SK-N-SH (cell line): ENCODE results near the gene AP2A1. TPM values are rescaled to one million over a fixed set of nuclear protein-coding genes. Genes with fewer than 3 reads are reported as not detected.

Experiments
- CTCF ChIA-PET: fragments of 300-600, 350-600 bp; formaldehyde crosslinking; extraction: SDS; loops from one replicate; lab custom pipeline; 2021; lab: Yijun Ruan, JAX
- POLR2A ChIA-PET: fragments of 350-600 bp; sonication (Branson Sonifier 250); formaldehyde crosslinking; extraction: SDS; loops from one replicate; lab custom pipeline; 2020; ENCODE audit warnings: antibody characterized with exemption, inconsistent platforms; lab: Yijun Ruan, JAX
- DNase-seq: peaks from one replicate; pipeline ENCODE4 v3.0.0; 2012
- H2AFZ ChIP-seq: fragments of 200-600 bp; sonication (generic); 2 replicates; pipeline ENCODE4 v1.8.1; 2016; ENCODE audit warnings: antibody characterized with exemption, mild to moderate bottlenecking, low read depth
- H3F3A ChIP-seq: fragments of 200-600 bp; sonication (generic); replicated peaks from 2 replicates; pipeline ENCODE3; 2016; ENCODE audit warnings: antibody characterized with exemption, mild to moderate bottlenecking; ENCODE audit not compliant: insufficient read depth
- H3K27ac ChIP-seq, 2 experiments: fragments of 200-500 bp in 1 of 2; fragments of 200-600 bp in 1 of 2; sonication (Bioruptor generic) in 1 of 2; sonication (generic), shearing (Covaris generic) in 1 of 2; 2 replicates each; pipeline versions ENCODE4 v1.5.1 to v1.6.1; 2014 to 2016; ENCODE audit warnings: low read depth in 2 of 2, inconsistent platforms in 1 of 2, low read length in 1 of 2, mild to moderate bottlenecking in 1 of 2, mixed read lengths in 1 of 2
- H3K27me3 ChIP-seq: fragments of 200-600 bp; sonication (generic), shearing (Covaris generic); 2 replicates; pipeline ENCODE4 v1.6.1; 2016; ENCODE audit warnings: mixed run types; ENCODE audit not compliant: insufficient read depth
- H3K36me3 ChIP-seq, 2 experiments: fragments of 200-500 bp in 1 of 2; fragments of 200-600 bp in 1 of 2; sonication (Bioruptor generic) in 1 of 2; sonication (generic) in 1 of 2; replicated peaks in 1 of 2; 2 replicates each; pipeline versions ENCODE3 to v1.5.1; 2014 to 2016; ENCODE audit warnings: low read length in 1 of 2, mild to moderate bottlenecking in 1 of 2; ENCODE audit not compliant: insufficient read depth in 2 of 2, control insufficient read depth in 1 of 2
- H3K4me1 ChIP-seq, 2 experiments: fragments of 200-500 bp in 1 of 2; fragments of 200-600 bp in 1 of 2; sonication (Bioruptor generic) in 1 of 2; sonication (generic), shearing (Covaris generic) in 1 of 2; 2 replicates each; pipeline versions ENCODE4 v1.5.1 to v1.6.1; 2014 to 2016; ENCODE audit warnings: low read depth in 1 of 2, low read length in 1 of 2, mixed run types in 1 of 2; ENCODE audit not compliant: insufficient read depth in 2 of 2, control insufficient read depth in 1 of 2
- H3K4me2 ChIP-seq: fragments of 200-600 bp; sonication (generic), shearing (Covaris generic); 2 replicates; pipeline ENCODE4 v1.6.1; 2017; ENCODE audit warnings: mixed run types
- H3K4me3 ChIP-seq, 2 experiments: fragments of 200-500 bp in 1 of 2; fragments of 200-600 bp in 1 of 2; sonication (Bioruptor generic) in 1 of 2; sonication (generic), shearing (Covaris generic) in 1 of 2; 2 replicates each; pipeline versions ENCODE4 v1.5.1 to v1.8.1; 2014 to 2016; ENCODE audit warnings: low read depth in 2 of 2, inconsistent platforms in 1 of 2, low read length in 1 of 2, mild to moderate bottlenecking in 1 of 2, mixed read lengths in 1 of 2, moderate library complexity in 1 of 2
- H3K79me2 ChIP-seq: fragments of 200-600 bp; sonication (generic); 2 replicates; pipeline ENCODE4 v1.8.1; 2017; ENCODE audit warnings: mild to moderate bottlenecking; ENCODE audit not compliant: insufficient read depth
- H3K9ac ChIP-seq: fragments of 200-600 bp; sonication (generic); 2 replicates; pipeline ENCODE4 v1.6.1; 2017; ENCODE audit warnings: mixed run types
- H3K9me2 ChIP-seq: fragments of 200-600 bp; sonication (generic); 2 replicates; pipeline ENCODE4 v1.6.1; 2017; ENCODE audit warnings: mixed run types
- H3K9me3 ChIP-seq: fragments of 200-600 bp; sonication (generic); 2 replicates; pipeline ENCODE4 v1.6.1; 2017; ENCODE audit warnings: mixed run types, mild to moderate bottlenecking, moderate library complexity
- H4K20me1 ChIP-seq: fragments of 200-600 bp; sonication (generic); 2 replicates; pipeline ENCODE4 v1.6.1; 2017; ENCODE audit warnings: mild to moderate bottlenecking, mixed run types; ENCODE audit not compliant: insufficient read depth
- CHD2 ChIP-seq: fragments of 150-350 bp; IDR thresholded peaks from 2 replicates; pipeline ENCODE4 v1.6.1; 2018; ENCODE audit warnings: low read length; ENCODE audit not compliant: partially characterized antibody
- ELF1 ChIP-seq: IDR thresholded peaks from 2 replicates; pipeline ENCODE4 v1.4.0; 2012
- EP300 ChIP-seq, 2 experiments: IDR thresholded peaks; 2 replicates each; pipeline versions ENCODE4 v1.4.0 to v1.6.1; 2012; ENCODE audit warnings: borderline replicate concordance in 1 of 2, low read depth in 1 of 2, low read length in 1 of 2
- EZH2phosphoT487 ChIP-seq: fragments of 200-600 bp; sonication (generic); IDR thresholded peaks from 2 replicates; pipeline ENCODE4 v1.6.1; 2017; ENCODE audit warnings: low read depth, mixed run types, mild to moderate bottlenecking, antibody characterized with exemption, moderate library complexity, borderline replicate concordance
- FOXJ3 ChIP-seq: sonication (generic); formaldehyde crosslinking; IDR thresholded peaks from 2 replicates; pipeline ENCODE4 v1.5.1; 2020; ENCODE audit warnings: mild to moderate bottlenecking, missing genetic modification reagents
- FOXM1 ChIP-seq: IDR thresholded peaks from 2 replicates; pipeline ENCODE4 v1.4.0; 2012; ENCODE audit warnings: low read depth, mild to moderate bottlenecking
- GABPA ChIP-seq: IDR thresholded peaks from 2 replicates; pipeline ENCODE4 v1.4.0; 2012; ENCODE audit warnings: low read depth, mild to moderate bottlenecking
- JUND ChIP-seq: IDR thresholded peaks from 2 replicates; pipeline ENCODE4 v1.4.0; 2012
- NFIC ChIP-seq: IDR thresholded peaks from 2 replicates; pipeline ENCODE4 v1.4.0; 2012; ENCODE audit warnings: borderline replicate concordance
- NRF1 ChIP-seq: IDR thresholded peaks from 2 replicates; pipeline ENCODE4 v1.6.1; 2012; ENCODE audit warnings: low read depth, mild to moderate bottlenecking, low read length
- RAD21 ChIP-seq: IDR thresholded peaks from 2 replicates; pipeline ENCODE4 v1.6.1; 2012; ENCODE audit warnings: mild to moderate bottlenecking, low read length
- RCOR1 ChIP-seq: fragments of 150-350 bp; IDR thresholded peaks from 2 replicates; pipeline ENCODE4 v1.6.1; 2017; ENCODE audit warnings: antibody characterized with exemption, low read length
- RFX5 ChIP-seq: IDR thresholded peaks from 2 replicates; pipeline ENCODE4 v1.6.1; 2012; ENCODE audit warnings: mild to moderate bottlenecking, improper control_type of control experiment, low read length
- SIN3A ChIP-seq: IDR thresholded peaks from 2 replicates; pipeline ENCODE4 v1.6.1; 2012; ENCODE audit warnings: low read depth, mild to moderate bottlenecking, low read length, moderate library complexity, borderline replicate concordance
- TAF1 ChIP-seq: IDR thresholded peaks from 2 replicates; pipeline ENCODE4 v1.6.1; 2012; ENCODE audit warnings: low read depth, mild to moderate bottlenecking, low read length, moderate library complexity, borderline replicate concordance
- TCF12 ChIP-seq: IDR thresholded peaks from 2 replicates; pipeline ENCODE4 v1.4.0; 2012
- YY1 ChIP-seq: IDR thresholded peaks from 2 replicates; pipeline ENCODE4 v1.4.0; 2012; ENCODE audit warnings: low read depth, mild to moderate bottlenecking
- whole genome bisulfite sequencing: methylation state at CpG from one replicate; pipeline ENCODE4 v1.1.6; 2017; ENCODE audit warnings: low lambda C conversion rate; 5-methylcytosine and 5-hydroxymethylcytosine counted together
- polyA plus RNA-seq, 3 experiments: library from polyadenylated mRNA; depleted of rRNA; stranded (reverse); fragments of >200 nt; gene quantifications; 2 replicates each; pipeline ENCODE4 v1.2.3, GENCODE V29; 2012
- TF ChIP-seq, protein P1 (sequence below): fragments of 150-350 bp; IDR thresholded peaks from 2 replicates; pipeline ENCODE4 v1.6.1; 2017; ENCODE audit warnings: antibody characterized with exemption, low read length, low read depth, borderline replicate concordance
- TF ChIP-seq, protein P2 (sequence below): IDR thresholded peaks from 2 replicates; pipeline ENCODE4; 2012
- TF ChIP-seq, protein P3 (sequence below): IDR thresholded peaks from 2 replicates; pipeline ENCODE4 v1.4.0; 2012; ENCODE audit warnings: low read depth

The AP2A1 gene
- polyA plus RNA-seq, 1 of the 3 experiments (the other 2 are of a cell fraction), result 74.8 TPM

DNA sequence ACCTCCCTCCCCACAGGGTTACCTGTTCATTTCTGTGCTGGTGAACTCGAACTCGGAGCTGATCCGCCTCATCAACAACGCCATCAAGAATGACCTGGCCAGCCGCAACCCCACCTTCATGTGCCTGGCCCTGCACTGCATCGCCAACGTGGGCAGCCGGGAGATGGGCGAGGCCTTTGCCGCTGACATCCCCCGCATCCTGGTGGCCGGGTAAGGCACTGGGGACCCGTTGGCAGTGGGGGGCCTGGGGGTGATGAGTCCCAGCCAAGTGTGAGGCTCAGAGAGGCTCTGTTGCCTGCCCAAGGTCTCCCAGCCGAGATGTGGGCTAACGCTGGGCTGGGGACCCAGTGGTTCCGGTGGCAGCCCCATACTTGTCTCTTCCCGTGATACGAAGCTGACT, 15.7 kb downstream of the AP2A1 start:
- peaks cover 15 to 25% of the 10 kb centered on the region in 2 experiments for H3K36me3 ChIP-seq
- no peak overlapping the region for H2AFZ ChIP-seq
- H3K27me3 ChIP-seq, result no peaks in the 10 kb centered on the region
- no peak for DNase-seq
- CTCF ChIA-PET, result no interaction called here
- H3K4me3 ChIP-seq, result no peak overlapping the region
- TF ChIP-seq ELF1 (no peak), SIN3A (no peak), JUND (no peak), CHD2 (no peak), FOXM1 (no peak)
- no peaks in the 10 kb centered on the region for H3K9me3 ChIP-seq
- 95% methylated on average over 14 of the region's 18 CpGs for WGBS
- no peaks in the 10 kb centered on the region for H3K9me2 ChIP-seq
- no peak overlapping the region for H3K9ac ChIP-seq
- peaks cover 7% of the 10 kb centered on the region for H3F3A ChIP-seq
- no peaks in the 10 kb centered on the region for H3K4me1 ChIP-seq
- H4K20me1 ChIP-seq, result peaks cover 5% of the 10 kb centered on the region; the same call in 1 of the 2 replicates
- no peak overlapping the region for H3K4me2 ChIP-seq
- POLR2A ChIA-PET, result no interaction called here
- peaks cover 32% of the 10 kb centered on the region; the same call in 1 of the 2 replicates for H3K79me2 ChIP-seq
- H3K27ac ChIP-seq, result no peak overlapping the region

DNA sequence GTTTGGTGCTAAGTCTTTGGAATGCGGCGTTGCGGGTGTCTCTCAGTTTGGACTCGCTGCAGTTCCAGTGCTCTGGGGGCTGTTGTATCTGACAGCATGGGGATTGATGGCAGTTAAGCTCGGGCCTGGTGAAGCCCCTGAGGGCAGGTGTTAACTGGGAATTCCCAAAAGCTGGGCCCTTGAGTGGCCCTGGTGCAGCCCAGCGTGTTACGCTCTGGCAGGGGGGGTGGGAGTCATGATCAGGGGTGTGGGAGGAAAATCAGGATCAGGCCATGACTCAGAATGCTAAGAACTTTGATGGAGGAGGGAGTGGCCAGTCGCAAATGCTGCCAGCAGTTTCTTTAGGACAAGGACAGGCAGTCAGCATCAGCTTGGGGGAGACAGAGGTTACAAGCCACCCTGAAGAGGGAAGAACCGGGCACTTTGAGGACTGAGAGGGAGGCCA, 19.6 kb downstream of the AP2A1 start:
- DNase-seq, result no peak
- H4K20me1 ChIP-seq, result no peaks in the 10 kb centered on the region
- no peaks in the 10 kb centered on the region for H3K4me1 ChIP-seq
- no peaks in the 10 kb centered on the region for H3K27me3 ChIP-seq
- peaks cover 4% of the 10 kb centered on the region for H3F3A ChIP-seq
- 80% methylated on average over 9 of the region's 9 CpGs for WGBS
- H2AFZ ChIP-seq, result no peak overlapping the region
- no peak overlapping the region for H3K4me3 ChIP-seq
- TF ChIP-seq SIN3A (no peak), FOXJ3 (CRISPR knock-in tag) (no peak), TAF1 (no peak), JUND (no peak), RFX5 (no peak), NFIC (no peak), RAD21 (no peak), NRF1 (no peak), EZH2phosphoT487 (no peak), EP300 (IDR thresholded peaks at IDR 0.05; ENCODE audit: borderline replicate concordance in 1 of 2, low read depth in 1 of 2, low read length in 1 of 2) (no peak), GABPA (no peak), RCOR1 (no peak), YY1 (no peak), TCF12 (no peak)
- TF ChIP-seq, protein P1, sequence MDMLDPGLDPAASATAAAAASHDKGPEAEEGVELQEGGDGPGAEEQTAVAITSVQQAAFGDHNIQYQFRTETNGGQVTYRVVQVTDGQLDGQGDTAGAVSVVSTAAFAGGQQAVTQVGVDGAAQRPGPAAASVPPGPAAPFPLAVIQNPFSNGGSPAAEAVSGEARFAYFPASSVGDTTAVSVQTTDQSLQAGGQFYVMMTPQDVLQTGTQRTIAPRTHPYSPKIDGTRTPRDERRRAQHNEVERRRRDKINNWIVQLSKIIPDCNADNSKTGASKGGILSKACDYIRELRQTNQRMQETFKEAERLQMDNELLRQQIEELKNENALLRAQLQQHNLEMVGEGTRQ, result no peak
- TF ChIP-seq, protein P2, sequence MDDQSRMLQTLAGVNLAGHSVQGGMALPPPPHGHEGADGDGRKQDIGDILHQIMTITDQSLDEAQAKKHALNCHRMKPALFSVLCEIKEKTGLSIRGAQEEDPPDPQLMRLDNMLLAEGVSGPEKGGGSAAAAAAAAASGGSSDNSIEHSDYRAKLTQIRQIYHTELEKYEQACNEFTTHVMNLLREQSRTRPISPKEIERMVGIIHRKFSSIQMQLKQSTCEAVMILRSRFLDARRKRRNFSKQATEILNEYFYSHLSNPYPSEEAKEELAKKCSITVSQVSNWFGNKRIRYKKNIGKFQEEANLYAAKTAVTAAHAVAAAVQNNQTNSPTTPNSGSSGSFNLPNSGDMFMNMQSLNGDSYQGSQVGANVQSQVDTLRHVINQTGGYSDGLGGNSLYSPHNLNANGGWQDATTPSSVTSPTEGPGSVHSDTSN, result no peak
- TF ChIP-seq, protein P3, sequence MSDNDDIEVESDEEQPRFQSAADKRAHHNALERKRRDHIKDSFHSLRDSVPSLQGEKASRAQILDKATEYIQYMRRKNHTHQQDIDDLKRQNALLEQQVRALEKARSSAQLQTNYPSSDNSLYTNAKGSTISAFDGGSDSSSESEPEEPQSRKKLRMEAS, result no peak
- H3K9ac ChIP-seq, result no peak overlapping the region
- H3K36me3 ChIP-seq, result peaks cover 18 to 28% of the 10 kb centered on the region in 2 experiments
- no peaks in the 10 kb centered on the region for H3K9me3 ChIP-seq
- no peak overlapping the region for H3K4me2 ChIP-seq
- H3K27ac ChIP-seq, result no peak overlapping the region
- CTCF ChIA-PET, result no interaction called here
- no peaks in the 10 kb centered on the region for H3K9me2 ChIP-seq
- POLR2A ChIA-PET, result no interaction called here
- peaks cover 14% of the 10 kb centered on the region; the same call in 1 of the 2 replicates for H3K79me2 ChIP-seq
